IMR-90 (cell line): ENCODE data around the gene MAPKAPK5. TPM values are rescaled to one million over a fixed set of nuclear protein-coding genes. Genes with fewer than 3 reads are reported as not detected.

Experiments
- ATAC-seq: fragments of 200-7000 bp; cut with Tn5 transposase; 2 replicates; pipeline ENCODE4 v1.9.1; 2020; ENCODE audit warnings: low read depth, mild to moderate bottlenecking, moderate library complexity
- BruUV-seq: library from RNA; stranded (reverse); fragments of 400-500 nt; replicated peaks from 2 replicates; lab custom pipeline; 2021; lab: Mats Ljungman, UMichigan
- CTCF ChIA-PET: fragments of 300-600 bp; formaldehyde crosslinking; extraction: SDS; loops from one replicate; lab custom pipeline; 2021; ENCODE audit warnings: antibody characterized with exemption; lab: Yijun Ruan, JAX
- POLR2A ChIA-PET: fragments of 300-600 bp; sonication (Branson Sonifier 250); formaldehyde crosslinking; loops from one replicate; lab custom pipeline; 2022; ENCODE audit warnings: antibody characterized with exemption; ENCODE audit not compliant: unreplicated experiment; lab: Charles Lee
- DNase-seq: peaks from one replicate; pipeline ENCODE4 v3.0.0; 2013
- H2AFZ ChIP-seq: replicated peaks from 2 replicates; pipeline ENCODE3; 2013; ENCODE audit warnings: low read length, mild to moderate bottlenecking; ENCODE audit not compliant: poor library complexity
- H2AK5ac ChIP-seq: 2 replicates; pipeline ENCODE4 v1.6.1; 2013; ENCODE audit warnings: low read depth, low read length, inconsistent platforms
- H2AK9ac ChIP-seq: replicated peaks from 2 replicates; pipeline ENCODE3; 2013; ENCODE audit warnings: mild to moderate bottlenecking, low read depth, low read length, moderate library complexity; ENCODE audit not compliant: poor library complexity
- H2BK120ac ChIP-seq: 2 replicates; pipeline ENCODE4 v1.6.1; 2013; ENCODE audit warnings: low read depth, low read length, inconsistent platforms
- H2BK15ac ChIP-seq: 3 replicates; pipeline ENCODE4 v1.6.1; 2013; ENCODE audit warnings: low read depth, low read length, inconsistent platforms
- H2BK20ac ChIP-seq: 2 replicates; pipeline ENCODE4 v1.6.1; 2013; ENCODE audit warnings: low read depth, mild to moderate bottlenecking, inconsistent platforms, low read length, moderate library complexity
- H2BK5ac ChIP-seq: 2 replicates; pipeline ENCODE4 v1.6.1; 2013; ENCODE audit warnings: mild to moderate bottlenecking, low read depth, low read length, inconsistent platforms; ENCODE audit not compliant: poor library complexity, severe bottlenecking
- H3K14ac ChIP-seq: replicated peaks from 2 replicates; pipeline ENCODE4 v1.6.1; 2013; ENCODE audit warnings: low read depth, low read length, inconsistent platforms
- H3K18ac ChIP-seq: 2 replicates; pipeline ENCODE4 v1.6.1; 2013; ENCODE audit warnings: low read depth, low read length, control low read depth
- H3K23ac ChIP-seq: 2 replicates; pipeline ENCODE4 v1.6.1; 2013; ENCODE audit warnings: low read depth, low read length, inconsistent platforms
- H3K27ac ChIP-seq: 2 replicates; pipeline ENCODE4 v1.5.1; 2013; ENCODE audit warnings: mild to moderate bottlenecking, control low read depth, low read length; ENCODE audit not compliant: insufficient read depth
- H3K27me3 ChIP-seq: 2 replicates; pipeline ENCODE4 v1.6.1; 2013; ENCODE audit warnings: low read length; ENCODE audit not compliant: control insufficient read depth, insufficient read depth
- H3K36me3 ChIP-seq: 2 replicates; pipeline ENCODE4 v1.6.1; 2013; ENCODE audit warnings: low read length, mixed read lengths; ENCODE audit not compliant: control insufficient read depth, insufficient read depth
- H3K4ac ChIP-seq: 2 replicates; pipeline ENCODE4 v1.6.1; 2013; ENCODE audit warnings: low read depth, low read length, inconsistent platforms
- H3K4me1 ChIP-seq: 2 replicates; pipeline ENCODE4 v1.6.1; 2013; ENCODE audit warnings: low read length, mixed read lengths; ENCODE audit not compliant: control insufficient read depth, insufficient read depth
- H3K4me2 ChIP-seq: 2 replicates; pipeline ENCODE4 v1.6.1; 2013; ENCODE audit warnings: low read depth, mild to moderate bottlenecking, control low read depth, low read length, moderate library complexity
- H3K4me3 ChIP-seq: 2 replicates; pipeline ENCODE4 v1.5.1; 2013; ENCODE audit warnings: low read depth, mild to moderate bottlenecking, control low read depth, low read length, moderate library complexity; ENCODE audit not compliant: insufficient read depth
- H3K56ac ChIP-seq: 2 replicates; pipeline ENCODE4 v1.6.1; 2013; ENCODE audit warnings: low read length, inconsistent platforms; ENCODE audit not compliant: insufficient read depth; ENCODE audit errors: extremely low read depth
- H3K79me1 ChIP-seq, 2 experiments: 2 replicates each; pipeline ENCODE4 v1.6.1; 2013; ENCODE audit warnings: low read length in 2 of 2, inconsistent platforms in 1 of 2, low read depth in 1 of 2
- H3K9ac ChIP-seq: 2 replicates; pipeline ENCODE4 v1.6.1; 2013; ENCODE audit warnings: low read depth, low read length, control low read depth
- H3K9me1 ChIP-seq: 2 replicates; pipeline ENCODE4 v1.6.1; 2013; ENCODE audit warnings: low read length, inconsistent platforms; ENCODE audit not compliant: insufficient read depth
- H3K9me3 ChIP-seq: 2 replicates; pipeline ENCODE4 v1.6.1; 2013; ENCODE audit warnings: low read length; ENCODE audit not compliant: control insufficient read depth, insufficient read depth
- H4K20me1 ChIP-seq: 2 replicates; pipeline ENCODE4 v1.6.1; 2013; ENCODE audit warnings: low read length, inconsistent platforms; ENCODE audit not compliant: insufficient read depth
- H4K5ac ChIP-seq: 2 replicates; pipeline ENCODE4 v1.6.1; 2013; ENCODE audit warnings: mild to moderate bottlenecking, low read depth, low read length, control low read depth
- H4K8ac ChIP-seq, 2 experiments: 2 replicates each; pipeline ENCODE4 v1.6.1; 2013; ENCODE audit warnings: low read depth in 2 of 2, low read length in 2 of 2, control low read depth in 1 of 2, inconsistent platforms in 1 of 2
- H4K91ac ChIP-seq: 2 replicates; pipeline ENCODE4 v1.6.1; 2013; ENCODE audit warnings: low read depth, low read length, inconsistent platforms; ENCODE audit not compliant: insufficient read depth
- BHLHE40 ChIP-seq: fragments of 150-350 bp; IDR thresholded peaks from 2 replicates; pipeline ENCODE4 v1.6.1; 2016; ENCODE audit warnings: mild to moderate bottlenecking, low read depth, low read length
- CEBPB ChIP-seq: IDR thresholded peaks from 2 replicates; pipeline ENCODE4 v1.6.1; 2012; ENCODE audit warnings: low read depth, low read length, improper control_type of control experiment
- CHD1 ChIP-seq: IDR thresholded peaks from 2 replicates; pipeline ENCODE4 v1.6.1; 2012; ENCODE audit warnings: low read depth, low read length, improper control_type of control experiment
- FOS ChIP-seq: fragments of 150-350 bp; IDR thresholded peaks from 2 replicates; pipeline ENCODE4 v1.6.1; 2016; ENCODE audit warnings: low read depth, low read length
- MAFK ChIP-seq: IDR thresholded peaks from 2 replicates; pipeline ENCODE4 v1.6.1; 2012; ENCODE audit warnings: low read depth, low read length, improper control_type of control experiment
- MAZ ChIP-seq: IDR thresholded peaks from 2 replicates; pipeline ENCODE4 v1.6.1; 2012; ENCODE audit warnings: low read depth, mild to moderate bottlenecking, low read length, improper control_type of control experiment, moderate library complexity, borderline replicate concordance
- MXI1 ChIP-seq: IDR thresholded peaks from 2 replicates; pipeline ENCODE4 v1.6.1; 2012; ENCODE audit warnings: low read depth, mild to moderate bottlenecking, low read length, moderate library complexity, borderline replicate concordance
- NFE2L2 ChIP-seq: fragments of 150-350 bp; IDR thresholded peaks from 2 replicates; pipeline ENCODE4 v1.6.1; 2016; ENCODE audit warnings: low read depth, mild to moderate bottlenecking, low read length
- POLR2A ChIP-seq: IDR thresholded peaks from 2 replicates; pipeline ENCODE4 v1.6.1; 2012; ENCODE audit warnings: mild to moderate bottlenecking, low read depth, low read length
- RAD21 ChIP-seq: IDR thresholded peaks from 2 replicates; pipeline ENCODE4 v1.6.1; 2012; ENCODE audit warnings: low read length, improper control_type of control experiment
- RCOR1 ChIP-seq: IDR thresholded peaks from 2 replicates; pipeline ENCODE4 v1.6.1; 2012; ENCODE audit warnings: mild to moderate bottlenecking, low read length, improper control_type of control experiment; ENCODE audit not compliant: insufficient replicate concordance
- RFX5 ChIP-seq: IDR thresholded peaks from 2 replicates; pipeline ENCODE4 v1.8.0; 2012; ENCODE audit warnings: low read depth, mild to moderate bottlenecking, low read length, moderate library complexity
- SMC3 ChIP-seq: fragments of 150-350 bp; IDR thresholded peaks from 2 replicates; pipeline ENCODE4 v1.6.1; 2016; ENCODE audit warnings: low read depth, mild to moderate bottlenecking, antibody characterized with exemption, low read length, moderate library complexity
- WGBS, 2 experiments: methylation state at CpG; one replicate each; pipeline versions ENCODE4 v1.1.5 to v1.1.7; 2013; ENCODE audit warnings: missing lambda C conversion rate in 2 of 2; ENCODE audit not compliant: insufficient read length in 1 of 2; ENCODE audit errors: extremely low coverage in 2 of 2; 5-methylcytosine and 5-hydroxymethylcytosine counted together
- dilution Hi-C: fragments of 300-500 bp; cut with HindIII; formaldehyde crosslinking; loops from one replicate; pipeline ENCODE4 v1.14.3; 2018; ENCODE audit warnings: low sequenced_read_pairs; ENCODE audit not compliant: unreplicated experiment
- in situ Hi-C: fragments of 300-500 bp; cut with MboI; formaldehyde crosslinking; loops from 3 replicates; pipeline ENCODE4 v1.14.3; 2019; ENCODE audit warnings: low sequenced_read_pairs, inconsistent platforms, mixed read lengths
- intact Hi-C: fragments of 100-400 bp; cut with micrococcal nuclease; formaldehyde crosslinking; loops from 2 replicates; pipeline ENCODE4 v1.10.0; 2022
- polyA plus RNA-seq, 3 experiments: library from polyadenylated mRNA; depleted of rRNA; stranded (reverse); fragments of >200 nt; gene quantifications; 2 replicates each; pipeline ENCODE4 v1.2.3, GENCODE V29; 2012; ENCODE audit warnings: low replicate concordance in 1 of 3
- total RNA-seq: library from RNA; depleted of rRNA; stranded (reverse); fragments of >200 nt; gene quantifications from 2 replicates; pipeline ENCODE4 v1.2.3, GENCODE V29; 2012
- TF ChIP-seq, protein P1 (sequence below): fragments of 150-350 bp; IDR thresholded peaks from 2 replicates; pipeline ENCODE4 v1.6.1; 2016; ENCODE audit warnings: low read depth, mild to moderate bottlenecking, low read length, moderate library complexity, borderline replicate concordance
- TF ChIP-seq, protein P2 (sequence below): fragments of 150-350 bp; IDR thresholded peaks from 2 replicates; pipeline ENCODE4 v1.6.1; 2017; ENCODE audit warnings: mild to moderate bottlenecking, antibody characterized with exemption, low read length, low read depth
- TF ChIP-seq, protein P3 (sequence below): conservative IDR thresholded peaks from 2 replicates; pipeline ENCODE4 v1.5.1; 2012; ENCODE audit warnings: mild to moderate bottlenecking, low read depth, low read length, improper control_type of control experiment

MAPKAPK5 gene
- total and polyA plus RNA-seq, 2 of the 4 experiments (the other 2 are of a cell fraction) = 35.0 to 44.6 TPM

DNA sequence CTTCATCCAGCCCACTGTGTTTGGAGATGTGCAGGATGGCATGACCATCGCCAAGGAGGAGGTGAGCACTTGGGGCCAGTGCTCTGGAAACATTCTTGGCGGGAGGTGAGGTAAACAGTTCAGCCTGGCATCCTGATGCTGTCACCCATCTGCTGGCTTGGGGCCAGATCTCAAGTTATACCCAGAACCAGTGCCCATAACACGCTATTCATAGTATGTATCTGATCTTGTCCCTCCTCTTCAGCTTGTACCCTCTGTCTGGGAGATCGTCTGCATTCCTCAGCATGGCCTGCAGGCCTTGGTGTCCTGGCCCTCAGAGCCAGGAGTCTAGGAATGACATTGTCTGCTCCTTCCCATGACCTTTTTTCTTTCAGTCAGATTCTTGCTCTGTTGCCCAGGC, 43.8 kb upstream of the MAPKAPK5 start:
- H3K4me1 ChIP-seq = no peaks in the 10 kb centered on the region
- 90% methylated on average over 2 of the region's 4 CpGs; no CpG with 5 or more reads in 1 of the 2 experiments for WGBS, 2 experiments
- no peak overlapping the region for H2AK9ac ChIP-seq
- H2AK5ac ChIP-seq = no peak overlapping the region
- H3K9ac ChIP-seq = no peak overlapping the region
- no peak overlapping the region for H4K91ac ChIP-seq
- ChIA-PET CTCF (interaction anchor here (0.9 kb wide), 1 partner anchor 15 kb away, joined by 3 read pairs; no protein-coding TSS in a partner anchor), POLR2A (no interaction called here)
- intact Hi-C loops = no loop called here
- no peak overlapping the region for H3K14ac ChIP-seq
- no peak overlapping the region for H2BK20ac ChIP-seq
- no peak overlapping the region for H3K27ac ChIP-seq
- H4K5ac ChIP-seq = no peak overlapping the region
- no peak overlapping the region for H3K4ac ChIP-seq
- no peak overlapping the region for H3K56ac ChIP-seq
- no peak overlapping the region for H3K4me3 ChIP-seq
- no peaks in the 10 kb centered on the region for H4K20me1 ChIP-seq
- no peak overlapping the region for H4K8ac ChIP-seq
- H2BK5ac ChIP-seq = no peak overlapping the region
- H3K36me3 ChIP-seq = peaks cover 52% of the 10 kb centered on the region
- no peak overlapping the region for H2BK120ac ChIP-seq
- ATAC-seq = no peak
- H3K27me3 ChIP-seq = no peaks in the 10 kb centered on the region
- H2AFZ ChIP-seq = peak overlapping the region; percentile 14
- in situ Hi-C loops = no loop called here
- H3K4me2 ChIP-seq = no peak overlapping the region
- no peaks in the 10 kb centered on the region for H3K79me1 ChIP-seq
- DNase-seq = no peak
- BruUV-seq = no TSS peak
- dilution Hi-C loops = no loop called here
- H3K23ac ChIP-seq = no peak overlapping the region
- H3K18ac ChIP-seq = no peak overlapping the region
- no peak overlapping the region for H2BK15ac ChIP-seq
- TF ChIP-seq CEBPB (no peak), MXI1 (no peak), BHLHE40 (no peak), POLR2A (no peak), MAZ (no peak), CHD1 (no peak), RFX5 (no peak), RCOR1 (no peak), SMC3 (no peak), FOS (no peak), MAFK (no peak), RAD21 (no peak), NFE2L2 (no peak)
- TF ChIP-seq, protein P1, sequence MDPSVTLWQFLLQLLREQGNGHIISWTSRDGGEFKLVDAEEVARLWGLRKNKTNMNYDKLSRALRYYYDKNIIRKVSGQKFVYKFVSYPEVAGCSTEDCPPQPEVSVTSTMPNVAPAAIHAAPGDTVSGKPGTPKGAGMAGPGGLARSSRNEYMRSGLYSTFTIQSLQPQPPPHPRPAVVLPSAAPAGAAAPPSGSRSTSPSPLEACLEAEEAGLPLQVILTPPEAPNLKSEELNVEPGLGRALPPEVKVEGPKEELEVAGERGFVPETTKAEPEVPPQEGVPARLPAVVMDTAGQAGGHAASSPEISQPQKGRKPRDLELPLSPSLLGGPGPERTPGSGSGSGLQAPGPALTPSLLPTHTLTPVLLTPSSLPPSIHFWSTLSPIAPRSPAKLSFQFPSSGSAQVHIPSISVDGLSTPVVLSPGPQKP = no peak
- TF ChIP-seq, protein P2, sequence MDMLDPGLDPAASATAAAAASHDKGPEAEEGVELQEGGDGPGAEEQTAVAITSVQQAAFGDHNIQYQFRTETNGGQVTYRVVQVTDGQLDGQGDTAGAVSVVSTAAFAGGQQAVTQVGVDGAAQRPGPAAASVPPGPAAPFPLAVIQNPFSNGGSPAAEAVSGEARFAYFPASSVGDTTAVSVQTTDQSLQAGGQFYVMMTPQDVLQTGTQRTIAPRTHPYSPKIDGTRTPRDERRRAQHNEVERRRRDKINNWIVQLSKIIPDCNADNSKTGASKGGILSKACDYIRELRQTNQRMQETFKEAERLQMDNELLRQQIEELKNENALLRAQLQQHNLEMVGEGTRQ = no peak
- TF ChIP-seq, protein P3, sequence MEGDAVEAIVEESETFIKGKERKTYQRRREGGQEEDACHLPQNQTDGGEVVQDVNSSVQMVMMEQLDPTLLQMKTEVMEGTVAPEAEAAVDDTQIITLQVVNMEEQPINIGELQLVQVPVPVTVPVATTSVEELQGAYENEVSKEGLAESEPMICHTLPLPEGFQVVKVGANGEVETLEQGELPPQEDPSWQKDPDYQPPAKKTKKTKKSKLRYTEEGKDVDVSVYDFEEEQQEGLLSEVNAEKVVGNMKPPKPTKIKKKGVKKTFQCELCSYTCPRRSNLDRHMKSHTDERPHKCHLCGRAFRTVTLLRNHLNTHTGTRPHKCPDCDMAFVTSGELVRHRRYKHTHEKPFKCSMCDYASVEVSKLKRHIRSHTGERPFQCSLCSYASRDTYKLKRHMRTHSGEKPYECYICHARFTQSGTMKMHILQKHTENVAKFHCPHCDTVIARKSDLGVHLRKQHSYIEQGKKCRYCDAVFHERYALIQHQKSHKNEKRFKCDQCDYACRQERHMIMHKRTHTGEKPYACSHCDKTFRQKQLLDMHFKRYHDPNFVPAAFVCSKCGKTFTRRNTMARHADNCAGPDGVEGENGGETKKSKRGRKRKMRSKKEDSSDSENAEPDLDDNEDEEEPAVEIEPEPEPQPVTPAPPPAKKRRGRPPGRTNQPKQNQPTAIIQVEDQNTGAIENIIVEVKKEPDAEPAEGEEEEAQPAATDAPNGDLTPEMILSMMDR = no peak
- no peaks in the 10 kb centered on the region; the same call in 1 of the 2 replicates for H3K9me1 ChIP-seq
- no peaks in the 10 kb centered on the region for H3K9me3 ChIP-seq
